K562 (cell line): ENCODE results near the gene ECM1. TPM values are rescaled to one million over a fixed set of nuclear protein-coding genes. Genes with fewer than 3 reads are reported as not detected.

Experiments used
- ATAC-seq: fragments of 200-7000 bp; cut with Tn5 transposase; 3 replicates; pipeline ENCODE4 v1.9.1; 2020; ENCODE audit warnings: moderate library complexity
- BruUV-seq: library from RNA; stranded (reverse); fragments of 400-500 nt; replicated peaks from 2 replicates; lab custom pipeline; 2021; lab: Mats Ljungman, UMichigan
- CTCF ChIA-PET: fragments of 300-600 bp; formaldehyde crosslinking; extraction: SDS; loops from one replicate; lab custom pipeline; 2021; ENCODE audit warnings: low intra/inter-chr PET ratio; lab: Yijun Ruan, JAX
- POLR2A ChIA-PET: fragments of 300-600, 350-650 bp; sonication (Branson Sonifier 250); formaldehyde crosslinking; extraction: SDS; loops from one replicate; lab custom pipeline; 2021; ENCODE audit warnings: antibody characterized with exemption, inconsistent platforms; lab: Yijun Ruan, JAX
- DNase-seq, 4 experiments: peaks; one replicate each; pipeline versions ENCODE4 v3.0.0 to v3.0.0-alpha.2; 2011 to 2018; ENCODE audit warnings: low spot score in 3 of 4, mixed read lengths in 3 of 4; ENCODE audit errors: extremely low read depth in 1 of 4
- FAIRE-seq: peaks from 2 replicates; lab custom pipeline; 2011; peaks lifted over from hg19 to GRCh38; lab: Jason Lieb, UNC
- H2AFZ ChIP-seq: 2 replicates; pipeline ENCODE4 v1.6.0; 2011; ENCODE audit warnings: low read depth, low read length, control low read depth, inconsistent platforms
- H3K27ac ChIP-seq: fragments of 200-600 bp; 3 replicates; pipeline ENCODE4 v1.8.0; 2011; ENCODE audit warnings: low read depth, mild to moderate bottlenecking, control low read depth, inconsistent platforms, low read length, moderate library complexity, mixed read lengths; ENCODE audit errors: extremely low read depth
- H3K27me3 ChIP-seq, 2 experiments: fragments of 300-600 bp in 1 of 2; 2 replicates in 1 of 2; 3 replicates in 1 of 2; pipeline versions ENCODE4 v1.6.0 to v1.8.0; 2011; ENCODE audit warnings: inconsistent platforms in 2 of 2, low read length in 2 of 2, mild to moderate bottlenecking in 1 of 2, mixed read lengths in 1 of 2, moderate library complexity in 1 of 2; ENCODE audit not compliant: control insufficient read depth in 2 of 2, insufficient read depth in 2 of 2
- H3K36me3 ChIP-seq: fragments of 300-600 bp; 3 replicates; pipeline ENCODE4 v1.8.0; 2011; ENCODE audit warnings: mild to moderate bottlenecking, low read length, inconsistent platforms; ENCODE audit not compliant: control insufficient read depth, insufficient read depth
- H3K4me1 ChIP-seq, 2 experiments: fragments of 200-600 bp in 1 of 2; replicated peaks in 1 of 2; 2 replicates in 1 of 2; 3 replicates in 1 of 2; pipeline versions ENCODE4 v1.5.1 to v1.8.0; 2011; ENCODE audit warnings: inconsistent platforms in 2 of 2, low read length in 2 of 2, mild to moderate bottlenecking in 1 of 2, mixed read lengths in 1 of 2, moderate library complexity in 1 of 2; ENCODE audit not compliant: control insufficient read depth in 2 of 2, insufficient read depth in 2 of 2
- H3K4me2 ChIP-seq: 2 replicates; pipeline ENCODE4 v1.6.1; 2011; ENCODE audit warnings: low read length, control low read depth, inconsistent platforms, mixed read lengths; ENCODE audit not compliant: insufficient read depth
- H3K4me3 ChIP-seq: fragments of 200-600 bp; sonication (generic), shearing (Covaris generic); 2 replicates; pipeline ENCODE4 v1.5.1; 2016; ENCODE audit warnings: control low read depth, inconsistent platforms
- H3K79me2 ChIP-seq: fragments of 200-600 bp; 3 replicates; pipeline ENCODE4 v1.8.0; 2011; ENCODE audit warnings: low read length, inconsistent platforms; ENCODE audit not compliant: control insufficient read depth, insufficient read depth
- H3K9ac ChIP-seq, 2 experiments: 2 replicates each; pipeline versions ENCODE4 v1.6.0 to v1.6.1; 2011; ENCODE audit warnings: low read depth in 2 of 2, low read length in 2 of 2, control low read depth in 1 of 2, inconsistent platforms in 1 of 2, mild to moderate bottlenecking in 1 of 2, mixed read lengths in 1 of 2; ENCODE audit not compliant: insufficient read depth in 1 of 2
- H3K9me1 ChIP-seq: one replicate; pipeline ENCODE4 v1.6.0; 2011; ENCODE audit warnings: inconsistent platforms, mild to moderate bottlenecking, low read length, moderate library complexity; ENCODE audit not compliant: control insufficient read depth, insufficient read depth
- H3K9me3 ChIP-seq: replicated peaks from 2 replicates; pipeline ENCODE4 v1.5.1; 2011; ENCODE audit warnings: low read depth, low read length, inconsistent platforms; ENCODE audit not compliant: control insufficient read depth, insufficient read depth
- H4K20me1 ChIP-seq: replicated peaks from 2 replicates; pipeline ENCODE4 v1.6.1; 2011; ENCODE audit warnings: low read length, inconsistent platforms, mixed read lengths; ENCODE audit not compliant: control insufficient read depth, insufficient read depth
- ARID1B ChIP-seq: fragments of 450-650 bp; IDR thresholded peaks from 2 replicates; pipeline ENCODE4 v1.6.1; 2016; ENCODE audit warnings: antibody characterized with exemption, mild to moderate bottlenecking, inconsistent platforms
- CREBBP ChIP-seq: IDR thresholded peaks from one replicate; pipeline ENCODE4 v1.6.1; 2012; ENCODE audit warnings: low read depth, mild to moderate bottlenecking, control low read depth, inconsistent platforms, low read length
- OTX1 ChIP-seq: fragments of 450-650 bp; formaldehyde crosslinking; IDR thresholded peaks from 2 replicates; pipeline ENCODE4 v1.4.0; 2022; ENCODE audit warnings: mild to moderate bottlenecking
- PTTG1 ChIP-seq: fragments of 450-650 bp; IDR thresholded peaks from 2 replicates; pipeline ENCODE4 v1.6.1; 2016; ENCODE audit warnings: low read depth, mild to moderate bottlenecking, missing genetic modification characterization, missing compliant biosample characterization
- PYGO2 ChIP-seq: fragments of 450-650 bp; IDR thresholded peaks from 2 replicates; pipeline ENCODE4 v1.6.1; 2016; ENCODE audit warnings: mild to moderate bottlenecking, missing genetic modification characterization, moderate library complexity, missing compliant biosample characterization
- SNRNP70 ChIP-seq: fragments of 200-400 bp; formaldehyde crosslinking; optimal IDR thresholded peaks from 2 replicates; pipeline ENCODE3; 2017; ENCODE audit warnings: low read depth, low read length
- TCF3 ChIP-seq: sonication (generic); formaldehyde crosslinking; IDR thresholded peaks from 2 replicates; pipeline ENCODE4 v1.4.0; 2020; ENCODE audit warnings: mild to moderate bottlenecking, missing genetic modification reagents
- TEAD2 ChIP-seq: fragments of 450-650 bp; IDR thresholded peaks from 2 replicates; pipeline ENCODE4 v1.6.1; 2016; ENCODE audit warnings: missing genetic modification characterization, control low read depth, missing compliant biosample characterization
- ZNF239 ChIP-seq: fragments of 250-450 bp; sonication (Bioruptor Pico); IDR thresholded peaks from 2 replicates; pipeline ENCODE4 v1.4.0; 2020; ENCODE audit warnings: mild to moderate bottlenecking
- WGBS: fragments of 100-300 bp; shearing (Covaris generic); methylation state at CpG from one replicate; pipeline ENCODE4 v1.1.6; 2016; ENCODE audit warnings: low coverage, mixed read lengths; ENCODE audit not compliant: insufficient coverage; ENCODE audit errors: missing lambda C conversion rate; 5-methylcytosine and 5-hydroxymethylcytosine counted together
- in situ Hi-C: fragments of 300-500 bp; cut with MboI; formaldehyde crosslinking; loops from 4 replicates; pipeline ENCODE4 v1.15.0; 2018; ENCODE audit warnings: inconsistent platforms, mixed read lengths
- intact Hi-C: fragments of 100-400 bp; cut with micrococcal nuclease; formaldehyde crosslinking; loops from 2 replicates; pipeline ENCODE4 v1.14.2; 2022
- polyA plus RNA-seq, 8 experiments: library from polyadenylated mRNA; depleted of rRNA in 4 of 8; stranded (reverse) in 5 of 8; unstranded in 3 of 8; fragments of >200 nt; fragmentation: Nextera tagmentation in 2 of 8; fragmentation: Illumina TruSeq in 1 of 8; extraction: Ambion mirVana in 2 of 8; extraction: Trizol in 1 of 8; gene quantifications; 2 replicates each; pipeline versions ENCODE4 v1.2.1 to v1.2.3, GENCODE V29; 2011 to 2014; ENCODE audit warnings: inconsistent platforms in 1 of 8, missing spikeins in 1 of 8
- total RNA-seq, 7 experiments: library from RNA; depleted of rRNA in 6 of 7; stranded (reverse); fragments of >200 nt in 6 of 7; fragmentation: Illumina TruSeq in 2 of 7; extraction: Trizol in 2 of 7; gene quantifications; 2 replicates each; pipeline versions ENCODE4 v1.2.1 to v1.2.3, GENCODE V29; 2011 to 2021; ENCODE audit warnings: low replicate concordance in 1 of 7
- TF ChIP-seq, protein P1 (sequence below): fragments of 250-450 bp; sonication (Bioruptor Pico); IDR thresholded peaks from 2 replicates; pipeline ENCODE4 v1.5.0; 2020; ENCODE audit warnings: mild to moderate bottlenecking, borderline replicate concordance
- TF ChIP-seq, protein P2 (sequence below): sonication (generic); formaldehyde crosslinking; IDR thresholded peaks from 2 replicates; pipeline ENCODE4 v1.8.1; 2023; ENCODE audit warnings: mild to moderate bottlenecking, missing genetic modification reagents

The ECM1 gene
- total and polyA plus RNA-seq, 9 of the 15 experiments (the other 6 are each of a cell fraction or from before 2014, with no cell fraction given): 6.6 to 52.2 (median 12.8) TPM

DNA sequence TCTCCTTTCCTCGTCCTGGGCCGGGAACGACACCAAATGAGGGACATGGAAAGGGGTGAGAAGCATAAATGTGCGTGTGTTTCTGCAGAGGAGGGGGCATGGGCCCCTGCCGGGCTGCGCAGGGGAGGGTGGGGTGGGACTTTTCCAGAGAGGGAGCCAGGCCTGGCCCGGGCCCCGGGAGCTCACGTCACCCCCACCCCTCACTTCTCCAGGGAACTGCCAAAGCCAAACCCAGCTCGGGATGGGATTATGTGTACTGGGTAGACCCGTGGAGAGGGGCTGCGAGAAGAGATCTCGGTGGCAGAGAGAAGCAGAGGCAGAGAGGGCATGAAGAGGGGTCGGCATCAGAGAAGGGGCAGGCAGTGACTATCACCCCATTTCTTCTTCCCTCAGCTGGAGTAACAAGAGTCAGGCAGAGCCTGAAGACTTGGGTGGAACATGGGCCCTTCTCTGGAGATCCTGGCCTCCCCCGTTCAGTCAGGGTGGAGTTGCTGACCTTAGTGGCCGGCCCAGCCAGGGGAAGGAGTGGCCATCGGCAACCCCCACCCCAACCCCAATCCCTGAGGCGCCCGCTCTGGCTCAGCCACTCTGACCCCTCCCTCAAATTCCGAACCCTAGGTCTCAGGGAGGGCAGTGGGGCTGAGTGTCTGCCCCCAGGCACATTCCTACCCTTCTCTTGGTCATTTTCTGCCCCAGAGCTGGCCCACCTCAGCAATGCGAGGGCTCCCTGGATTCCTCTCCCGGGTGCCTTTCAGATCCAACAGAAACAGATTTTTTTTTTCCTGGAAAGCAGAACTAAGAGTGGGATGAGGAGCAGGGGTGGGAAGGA, 42.5 kb downstream of the ECM1 start (continued):
- TF ChIP-seq, protein P1, sequence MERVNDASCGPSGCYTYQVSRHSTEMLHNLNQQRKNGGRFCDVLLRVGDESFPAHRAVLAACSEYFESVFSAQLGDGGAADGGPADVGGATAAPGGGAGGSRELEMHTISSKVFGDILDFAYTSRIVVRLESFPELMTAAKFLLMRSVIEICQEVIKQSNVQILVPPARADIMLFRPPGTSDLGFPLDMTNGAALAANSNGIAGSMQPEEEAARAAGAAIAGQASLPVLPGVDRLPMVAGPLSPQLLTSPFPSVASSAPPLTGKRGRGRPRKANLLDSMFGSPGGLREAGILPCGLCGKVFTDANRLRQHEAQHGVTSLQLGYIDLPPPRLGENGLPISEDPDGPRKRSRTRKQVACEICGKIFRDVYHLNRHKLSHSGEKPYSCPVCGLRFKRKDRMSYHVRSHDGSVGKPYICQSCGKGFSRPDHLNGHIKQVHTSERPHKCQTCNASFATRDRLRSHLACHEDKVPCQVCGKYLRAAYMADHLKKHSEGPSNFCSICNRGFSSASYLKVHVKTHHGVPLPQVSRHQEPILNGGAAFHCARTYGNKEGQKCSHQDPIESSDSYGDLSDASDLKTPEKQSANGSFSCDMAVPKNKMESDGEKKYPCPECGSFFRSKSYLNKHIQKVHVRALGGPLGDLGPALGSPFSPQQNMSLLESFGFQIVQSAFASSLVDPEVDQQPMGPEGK (CRISPR knock-in tag): no peak
- 0 out of 2 replicates have a peak, but pooled peaks have one; percentile 17 for TF ChIP-seq ARID1B

DNA sequence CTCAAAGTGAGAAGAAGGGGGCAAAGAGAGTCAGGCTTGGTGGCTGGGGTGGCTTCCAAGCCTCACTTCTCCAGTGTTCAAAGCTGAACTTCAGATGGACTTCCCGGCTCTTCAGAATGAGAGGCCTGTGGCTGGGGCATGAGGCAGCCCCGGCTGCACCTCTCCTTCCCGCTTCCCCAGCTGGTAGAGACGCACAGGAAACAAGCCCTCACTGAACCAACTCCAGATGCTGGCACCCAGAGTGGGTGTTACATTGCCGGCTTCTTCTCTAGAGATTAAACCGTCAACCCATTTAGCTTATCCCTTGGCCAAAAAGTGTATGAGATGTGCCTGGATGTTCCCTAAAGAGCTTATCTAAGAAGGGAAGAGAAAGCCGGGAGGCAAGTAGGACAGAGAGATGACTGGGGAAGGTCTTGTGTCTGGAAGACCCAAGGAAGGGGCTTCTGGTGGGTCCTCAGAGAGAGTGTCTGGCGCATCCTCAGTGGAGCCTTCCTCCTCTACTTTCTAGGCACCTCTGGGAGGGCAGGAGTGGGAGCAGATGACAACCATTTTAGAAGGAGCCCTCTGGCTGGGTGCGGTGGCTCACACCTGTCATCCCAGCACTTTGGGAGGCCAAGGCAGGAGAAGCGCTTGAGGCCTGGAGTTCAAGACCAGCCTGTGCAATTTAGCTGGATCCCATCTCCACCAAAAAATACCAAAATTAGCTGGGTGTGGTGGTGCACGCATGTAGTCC, 43.3 kb downstream of the ECM1 start:
- no peak for FAIRE-seq
- peaks cover 91% of the 10 kb centered on the region for H3K79me2 ChIP-seq
- intact Hi-C loops: no loop called here
- peaks cover 44% of the 10 kb centered on the region for H3K36me3 ChIP-seq
- DNase-seq: no peak
- H2AFZ ChIP-seq: no peak overlapping the region
- peaks cover 7% of the 10 kb centered on the region for H4K20me1 ChIP-seq
- H3K27ac ChIP-seq: peak overlapping the region; percentile 87
- no TSS peak for BruUV-seq
- peak overlapping the region; percentile 95 for H3K4me2 ChIP-seq
- H3K9me3 ChIP-seq: no peaks in the 10 kb centered on the region
- no peaks in the 10 kb centered on the region for H3K27me3 ChIP-seq
- POLR2A ChIA-PET: interaction anchor here (0.6 to 8.9 kb wide), 12 partner anchors 9 to 663 kb away, joined by 3 to 53 read pairs (median 4); partner anchors contain the start of genes ENSA and MCL1
- 47% methylated on average over 11 of the region's 11 CpGs for WGBS
- peaks cover 35 to 84% of the 10 kb centered on the region in 2 experiments for H3K4me1 ChIP-seq
- CTCF ChIA-PET: interaction anchor here (0.6 kb wide), 1 partner anchor 10 kb away, joined by 3 read pairs; no protein-coding TSS in a partner anchor
- no peaks in the 10 kb centered on the region for H3K9me1 ChIP-seq
- peak overlapping the region; percentile 95 to 99 for H3K9ac ChIP-seq
- peak overlapping the region; percentile 75 for H3K4me3 ChIP-seq
- no peak for ATAC-seq
- in situ Hi-C loops: no loop called here
- no peak for TF ChIP-seq PTTG1 (tag)
- TF ChIP-seq TEAD2 (tag): no peak
- no peak for TF ChIP-seq PYGO2 (tag)
- TF ChIP-seq ZNF239 (CRISPR knock-in tag): no peak
- TF ChIP-seq SNRNP70: no peak
- no peak for TF ChIP-seq CREBBP
- no peak for TF ChIP-seq OTX1 (CRISPR knock-in tag)
- TF ChIP-seq TCF3 (CRISPR knock-in tag): 0 out of 2 replicates have a peak, but pooled peaks have one; percentile 5
- TF ChIP-seq, protein P2, sequence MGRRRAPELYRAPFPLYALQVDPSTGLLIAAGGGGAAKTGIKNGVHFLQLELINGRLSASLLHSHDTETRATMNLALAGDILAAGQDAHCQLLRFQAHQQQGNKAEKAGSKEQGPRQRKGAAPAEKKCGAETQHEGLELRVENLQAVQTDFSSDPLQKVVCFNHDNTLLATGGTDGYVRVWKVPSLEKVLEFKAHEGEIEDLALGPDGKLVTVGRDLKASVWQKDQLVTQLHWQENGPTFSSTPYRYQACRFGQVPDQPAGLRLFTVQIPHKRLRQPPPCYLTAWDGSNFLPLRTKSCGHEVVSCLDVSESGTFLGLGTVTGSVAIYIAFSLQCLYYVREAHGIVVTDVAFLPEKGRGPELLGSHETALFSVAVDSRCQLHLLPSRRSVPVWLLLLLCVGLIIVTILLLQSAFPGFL (CRISPR knock-in tag): no peak
